IPS DF 19.7 (cell line): Measurements from ENCODE around the gene NUP133.
"Not testable (repeated sequence)": the region's sequence is repeated elsewhere in the genome, so short reads cannot be mapped to it uniquely, and the experiment has no call there.

Experiments used
- DNase-seq: peaks from one replicate; pipeline ENCODE4 v3.0.0-alpha.2; 2013; ENCODE audit warnings: low read depth, low spot score

Gene NUP133

DNA sequence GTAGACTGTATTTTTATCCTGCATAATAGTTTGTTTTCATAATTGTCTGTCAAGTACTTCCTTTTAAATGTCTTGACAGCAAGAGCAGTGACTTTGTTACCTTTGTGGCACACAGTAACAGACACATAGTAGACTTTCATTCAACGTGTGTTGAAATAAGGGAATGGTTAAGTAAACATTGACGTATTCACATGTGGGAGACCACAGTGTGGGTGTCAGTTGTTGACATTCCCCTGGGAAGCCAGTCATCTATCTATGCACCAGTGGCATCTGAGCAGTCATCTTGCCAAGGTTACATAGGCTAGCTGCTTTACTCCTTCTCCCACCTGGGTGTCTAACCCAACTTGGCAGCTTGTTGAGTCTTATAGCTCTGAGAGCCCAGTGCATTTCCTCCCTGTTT, 1.4 kb upstream of the NUP133 start:
- DNase-seq = no peak

- no peak for DNase-seq
Measured at GRCh38 chr1:229508823-229509337, 739 bp upstream of the NUP133 start.

DNA sequence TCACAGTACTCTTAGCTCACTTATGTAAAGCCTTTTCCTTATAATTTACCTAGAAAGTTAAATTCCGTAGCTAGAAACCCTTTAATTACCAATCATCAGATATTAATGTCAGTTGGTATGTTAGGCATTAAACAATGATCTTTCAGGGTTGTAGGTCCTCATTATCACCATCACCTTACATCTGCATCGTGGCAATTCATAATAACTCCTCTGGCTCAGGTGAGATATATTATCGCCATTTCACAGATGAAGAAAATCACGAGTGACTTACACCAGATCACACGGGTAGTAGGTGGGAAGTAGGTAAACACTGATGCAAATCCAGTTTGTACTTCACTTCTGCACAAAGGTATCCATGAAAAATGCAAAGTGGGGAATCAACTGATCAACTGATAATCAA, 639 bp downstream of the NUP133 start:
- no peak for DNase-seq

DNA sequence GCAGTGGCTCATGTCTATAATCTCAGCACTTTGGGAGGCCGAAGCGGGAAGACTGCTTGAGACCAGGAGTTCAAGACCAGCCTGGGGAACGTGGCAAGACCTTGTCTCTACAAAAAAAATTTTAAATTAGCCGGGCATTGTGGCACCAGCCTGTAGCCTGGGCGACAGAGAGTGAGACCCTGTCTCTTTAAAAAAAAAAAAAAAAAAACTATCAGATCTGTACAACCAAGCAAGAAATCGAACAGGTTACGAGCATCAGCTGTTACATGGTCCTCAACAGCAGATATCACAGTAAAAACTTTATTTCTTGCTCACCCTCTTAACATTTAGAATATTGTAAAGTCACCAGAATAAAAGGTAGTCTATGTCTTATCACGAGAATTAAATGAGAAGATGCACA, 1.5 kb downstream of the NUP133 start:
- DNase-seq = no peak

DNA sequence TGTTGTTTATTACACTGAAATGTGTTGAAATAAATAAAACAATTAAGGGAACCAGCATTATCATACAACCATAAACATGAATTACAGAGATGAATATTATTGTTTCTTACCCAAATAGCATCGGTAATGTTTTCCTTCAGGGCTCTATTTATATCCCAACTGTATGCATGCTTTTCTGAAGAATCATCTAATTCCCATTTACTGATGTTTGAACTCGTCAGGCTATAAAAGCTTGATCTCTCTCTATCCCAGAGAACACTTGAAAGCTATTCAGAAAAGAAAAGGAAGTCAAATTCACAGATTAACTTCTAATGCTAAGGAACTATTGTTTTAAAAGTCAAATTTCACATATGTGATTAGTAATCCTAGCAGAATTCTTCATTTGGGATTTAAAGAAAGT, 12.4 kb downstream of the NUP133 start:
- DNase-seq = no peak

DNA sequence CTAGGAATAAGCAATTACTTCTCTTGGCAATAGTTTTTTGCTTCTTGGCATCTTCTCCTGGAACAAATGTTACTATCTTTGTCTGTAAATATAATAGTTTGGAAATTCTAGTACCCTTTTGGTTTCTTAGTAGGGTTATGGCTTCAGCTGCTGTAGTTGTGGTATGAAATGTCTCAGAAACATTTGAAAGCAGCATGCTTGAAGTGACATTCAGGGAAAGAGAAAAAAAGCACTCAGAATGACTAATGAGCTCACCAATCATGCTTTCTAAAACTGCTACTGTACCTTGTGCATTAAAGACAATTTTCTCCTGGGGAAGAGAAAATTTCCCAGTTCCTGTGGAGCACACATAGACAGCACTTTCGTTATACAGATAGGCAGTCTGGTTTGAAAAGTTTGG, 21.0 kb downstream of the NUP133 start:
- DNase-seq = no peak

DNA sequence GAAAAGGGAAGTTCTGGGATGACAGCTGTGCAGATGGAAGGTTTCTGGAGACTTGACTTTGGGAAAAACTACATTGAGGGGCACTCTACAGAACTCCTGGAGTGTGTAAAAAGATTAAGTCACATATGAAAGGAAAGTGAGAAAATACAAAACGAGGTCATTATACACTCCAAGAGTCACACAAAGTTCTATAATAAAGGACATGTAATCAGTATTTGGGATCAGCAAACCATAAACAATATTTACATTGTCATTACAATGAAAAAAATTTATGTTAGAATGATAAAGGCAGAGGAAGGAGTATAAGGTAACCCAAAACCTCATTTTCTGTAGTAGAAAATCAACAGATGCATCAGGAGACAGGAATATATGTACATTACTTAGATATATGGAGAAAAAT, 22.8 kb downstream of the NUP133 start:
- no peak for DNase-seq

DNA sequence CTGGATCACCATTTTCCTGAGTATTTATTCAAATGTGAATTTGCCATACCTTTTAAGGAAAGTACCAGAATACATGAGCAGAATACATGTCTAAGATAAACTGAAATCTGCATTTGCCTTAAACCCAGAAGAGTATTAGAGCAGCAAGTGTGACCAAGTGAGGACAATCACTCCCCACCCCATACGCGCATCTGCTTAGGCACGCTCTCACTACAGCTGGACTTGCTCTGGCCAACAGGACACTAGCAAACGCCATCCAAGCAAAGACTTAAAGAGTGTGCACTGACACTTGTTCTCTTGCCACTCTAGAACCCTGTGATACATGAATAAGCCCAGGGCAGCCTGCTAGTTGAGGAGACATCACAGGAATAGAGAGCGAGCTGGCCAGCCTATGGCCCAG, 25.6 kb downstream of the NUP133 start:
- DNase-seq = no peak

GRCh38 chr1:229480495-229480894, 27.6 kb downstream of the NUP133 start:
- DNase-seq = no peak

DNA sequence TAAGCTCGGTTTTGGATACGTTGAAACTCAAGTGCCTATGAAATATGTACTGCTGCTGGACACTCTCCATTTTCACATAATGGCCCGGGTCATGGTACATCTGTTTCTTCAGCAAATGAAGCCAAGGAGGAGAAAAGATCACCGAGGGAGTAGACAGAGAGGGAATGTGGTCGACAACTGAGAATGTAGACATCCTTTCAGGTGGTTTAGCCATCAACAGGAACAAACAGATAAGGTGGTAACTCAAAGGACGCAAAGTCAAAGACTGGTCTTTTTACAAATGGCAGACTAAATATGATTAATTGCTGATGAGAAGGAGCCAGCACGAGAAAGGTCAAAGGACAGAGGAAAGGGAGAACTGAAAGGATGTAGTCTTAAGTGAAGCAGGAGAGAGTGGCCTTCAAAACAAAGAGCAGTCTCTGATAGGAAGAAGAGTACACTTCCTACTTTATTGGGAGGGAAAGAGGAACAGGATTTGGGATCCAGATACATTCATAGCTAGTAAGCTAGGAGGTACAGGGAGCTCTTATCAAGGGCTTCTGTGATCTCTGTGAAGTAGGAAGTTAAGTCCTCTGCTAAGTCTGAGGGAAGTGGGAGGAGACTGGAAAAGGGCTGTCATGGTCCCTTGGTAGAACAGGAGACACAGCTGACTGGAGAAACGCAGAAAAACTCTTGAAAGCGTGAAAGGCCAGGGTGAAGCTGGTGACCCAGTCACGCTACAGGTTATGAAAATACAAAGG, 28.3 kb downstream of the NUP133 start:
- no peak for DNase-seq

DNA sequence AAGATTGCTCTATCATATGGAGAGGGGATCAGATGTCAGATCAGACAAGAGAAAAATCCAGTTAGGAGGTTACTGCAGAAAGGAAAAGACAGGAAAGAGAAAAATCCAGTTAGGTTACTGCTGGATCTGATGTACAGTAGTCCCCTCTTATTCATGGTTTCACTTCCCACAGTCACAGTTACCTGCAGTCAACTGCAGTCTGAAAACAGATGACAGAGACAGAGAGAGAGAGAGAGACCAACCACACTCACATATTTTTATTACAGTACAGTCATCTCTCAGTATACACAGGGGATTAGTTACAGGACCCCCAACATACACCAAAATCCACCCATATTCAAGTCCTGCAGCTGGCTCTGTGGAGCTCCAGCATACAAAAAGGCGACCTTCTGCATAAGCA, 29.3 kb downstream of the NUP133 start:
- no peak for DNase-seq

GRCh38 chr1:229475859-229476258, 32.3 kb downstream of the NUP133 start:
- DNase-seq = not testable (repeated sequence)

DNA sequence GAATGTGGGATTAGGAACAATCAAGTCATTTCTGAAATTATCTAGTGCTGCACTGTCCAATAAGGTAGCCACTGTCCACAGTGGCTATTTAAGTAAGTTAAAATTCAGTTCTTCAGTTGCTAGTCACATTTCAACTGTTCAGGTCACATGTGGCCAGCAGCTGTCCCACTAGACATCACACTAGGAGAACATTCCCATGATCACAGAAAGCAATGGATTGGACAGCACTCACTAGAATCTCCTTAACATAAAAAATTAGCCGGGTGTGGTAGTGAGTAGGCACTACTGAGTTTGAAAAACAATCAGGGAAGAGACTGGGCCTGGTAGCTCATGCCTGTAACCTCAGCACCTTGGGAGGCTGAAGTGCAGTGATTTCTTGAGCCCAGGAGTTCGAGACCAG, 33.6 kb downstream of the NUP133 start:
- no peak for DNase-seq

DNA sequence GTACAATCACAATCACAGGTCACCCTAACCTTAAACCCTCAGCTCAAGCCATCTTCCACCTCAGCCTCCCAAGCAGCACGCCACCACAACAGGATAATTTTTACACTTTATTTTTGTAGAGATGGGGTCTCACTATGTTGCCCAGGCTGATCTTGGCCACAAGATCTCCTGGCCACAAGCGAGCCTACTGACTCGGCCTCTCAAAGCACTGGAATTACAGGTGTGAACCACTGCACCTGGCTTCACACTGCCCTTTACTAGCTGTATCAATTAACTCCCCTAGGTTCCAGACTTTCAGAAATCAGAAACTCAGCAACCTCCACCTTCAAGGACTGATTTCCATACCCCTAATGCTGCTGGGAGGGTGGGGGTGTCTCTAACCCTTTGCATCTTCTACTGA, 37.0 kb downstream of the NUP133 start:
- DNase-seq = no peak

GRCh38 chr1:229470406-229471043, 37.6 kb downstream of the NUP133 start:
- DNase-seq = no peak

DNA sequence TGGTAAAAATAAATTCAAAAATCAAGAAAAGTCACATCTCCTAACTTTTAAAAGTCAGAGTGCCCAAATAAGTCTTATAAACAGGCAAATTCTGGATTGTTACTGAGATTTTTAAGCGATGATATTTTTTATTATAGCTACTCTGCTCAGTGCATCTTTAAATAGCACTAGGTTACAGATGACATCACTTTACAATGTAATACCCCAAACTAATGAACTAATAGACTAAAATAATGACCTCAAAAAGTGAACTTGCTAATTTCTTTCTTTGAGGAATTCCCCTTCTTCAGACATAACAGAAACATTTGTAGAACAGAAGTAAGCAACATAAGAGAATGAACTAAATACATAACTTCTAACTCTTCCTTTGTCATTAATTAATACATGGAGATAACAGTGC, 41.3 kb downstream of the NUP133 start:
- DNase-seq = no peak

GRCh38 chr1:229464672-229465071, 43.5 kb downstream of the NUP133 start:
- DNase-seq = no peak

DNA sequence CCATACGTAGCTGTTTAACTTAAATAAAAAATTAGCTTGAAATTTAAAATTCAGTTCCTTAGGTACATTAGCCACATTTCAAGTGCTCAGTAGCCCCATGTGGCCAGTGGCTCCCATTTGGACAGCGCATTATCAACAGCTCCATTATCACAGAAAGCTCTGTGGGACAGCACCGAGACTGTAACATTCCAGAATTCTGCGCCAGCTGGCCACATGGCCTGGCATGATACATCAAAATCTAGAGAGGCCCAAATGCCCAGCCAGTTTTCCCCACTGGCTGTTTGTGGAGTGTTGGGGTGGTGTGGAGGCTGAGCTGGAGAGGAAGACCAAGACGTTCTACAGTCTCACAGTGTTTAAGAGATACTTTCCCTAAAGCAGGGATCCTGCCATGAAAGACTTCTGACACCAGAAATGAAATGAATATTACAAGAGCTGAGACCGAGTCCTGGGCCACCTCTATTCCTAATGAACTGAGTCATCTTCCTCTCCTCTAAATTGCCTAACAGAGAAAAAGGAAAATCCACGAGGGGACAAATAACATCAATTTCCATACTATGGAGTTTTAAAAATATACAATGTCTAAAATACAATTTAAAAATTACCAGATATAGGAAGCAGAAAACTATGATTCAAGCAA, 47.0 kb downstream of the NUP133 start:
- no peak for DNase-seq

DNA sequence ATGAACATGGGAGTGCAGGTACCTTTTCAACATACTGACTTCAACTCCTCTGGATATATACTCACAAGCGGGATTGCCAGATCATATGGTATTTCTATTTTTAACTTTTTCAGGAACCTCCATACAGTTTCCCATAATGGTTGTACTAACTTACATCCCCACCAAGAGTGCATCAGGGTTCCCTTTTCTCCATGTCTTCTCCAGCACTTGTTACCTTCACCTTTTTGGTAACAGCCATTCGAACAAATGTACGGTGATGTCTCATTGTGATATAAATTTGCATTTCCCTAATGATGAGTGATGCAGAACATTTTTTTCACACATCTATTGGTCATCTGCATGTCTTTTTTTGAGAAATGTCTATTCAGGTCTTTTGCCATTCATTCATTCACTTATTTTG, 48.3 kb downstream of the NUP133 start:
- DNase-seq = no peak

GRCh38 chr1:229457436-229457835, 50.7 kb downstream of the NUP133 start:
- DNase-seq = no peak

GRCh38 chr1:229456016-229456415, 52.1 kb downstream of the NUP133 start:
- no peak for DNase-seq

- no peak for DNase-seq
Measured at GRCh38 chr1:229454056-229454455, 54.1 kb downstream of the NUP133 start.
